ENCODE data around the gene FSD1L. TPM values are rescaled to one million over a fixed set of nuclear protein-coding genes. Genes with fewer than 3 reads are reported as not detected.
A peak's percentile ranks its signal among the peaks of the same experiment; 100 is the strongest.

The FSD1L gene
- total and polyA plus RNA-seq, 2 of the 13 experiments (the other 11 are each of a cell fraction or from before 2014, with no cell fraction given) = 4.1 to 5.1 TPM

GRCh38 chr9:105557804-105558610, 110.2 kb downstream of the FSD1L start, which contains the start of gene FKTN (continued):
- TF ChIP-seq ZNF18 (CRISPR knock-in tag; IDR thresholded peaks at IDR 0.05; ENCODE audit: insufficient replicate concordance) (no peak), MTF2 (CRISPR knock-in tag; IDR thresholded peaks at IDR 0.05; ENCODE audit: borderline replicate concordance) (0 out of 2 replicates have a peak, but pooled peaks have one; percentile 55), ZUFSP (CRISPR knock-in tag; IDR thresholded peaks at IDR 0.05; ENCODE audit: borderline replicate concordance) (no peak), ZNF362 (CRISPR knock-in tag; IDR thresholded peaks at IDR 0.05; ENCODE audit: borderline replicate concordance) (no peak), ZSCAN5A (CRISPR knock-in tag; IDR thresholded peaks at IDR 0.05; ENCODE audit: borderline replicate concordance) (no peak), ZNF546 (CRISPR knock-in tag; conservative IDR thresholded peaks at IDR 0.05) (no peak), ZHX2 (IDR thresholded peaks at IDR 0.05; ENCODE audit: low read depth) (no peak), ZHX2 (CRISPR knock-in tag; IDR thresholded peaks at IDR 0.05; ENCODE audit: borderline replicate concordance) (no peak; the same call in 1 of the 2 replicates), ATF4 (CRISPR knock-in tag; IDR thresholded peaks at IDR 0.05) (peak in 1 of 2 experiments; percentile 53; a peak in 1 of 4 replicates), IKZF5 (CRISPR knock-in tag; IDR thresholded peaks at IDR 0.05) (no peak; the same call in 1 of the 2 replicates), FOXC1 (CRISPR knock-in tag; IDR thresholded peaks at IDR 0.05; ENCODE audit: borderline replicate concordance) (no peak; the same call in 1 of the 2 replicates)

All from HepG2 (cell line).